Measurements from ENCODE around the gene PGBD2. TPM values are rescaled to one million over a fixed set of nuclear protein-coding genes. Genes with fewer than 3 reads are reported as not detected.

Gene PGBD2
- polyA plus RNA-seq, 1 donor (not counting 4 experiments of a cell fraction or from before 2014, with no cell fraction given), result 5.1 TPM

DNA sequence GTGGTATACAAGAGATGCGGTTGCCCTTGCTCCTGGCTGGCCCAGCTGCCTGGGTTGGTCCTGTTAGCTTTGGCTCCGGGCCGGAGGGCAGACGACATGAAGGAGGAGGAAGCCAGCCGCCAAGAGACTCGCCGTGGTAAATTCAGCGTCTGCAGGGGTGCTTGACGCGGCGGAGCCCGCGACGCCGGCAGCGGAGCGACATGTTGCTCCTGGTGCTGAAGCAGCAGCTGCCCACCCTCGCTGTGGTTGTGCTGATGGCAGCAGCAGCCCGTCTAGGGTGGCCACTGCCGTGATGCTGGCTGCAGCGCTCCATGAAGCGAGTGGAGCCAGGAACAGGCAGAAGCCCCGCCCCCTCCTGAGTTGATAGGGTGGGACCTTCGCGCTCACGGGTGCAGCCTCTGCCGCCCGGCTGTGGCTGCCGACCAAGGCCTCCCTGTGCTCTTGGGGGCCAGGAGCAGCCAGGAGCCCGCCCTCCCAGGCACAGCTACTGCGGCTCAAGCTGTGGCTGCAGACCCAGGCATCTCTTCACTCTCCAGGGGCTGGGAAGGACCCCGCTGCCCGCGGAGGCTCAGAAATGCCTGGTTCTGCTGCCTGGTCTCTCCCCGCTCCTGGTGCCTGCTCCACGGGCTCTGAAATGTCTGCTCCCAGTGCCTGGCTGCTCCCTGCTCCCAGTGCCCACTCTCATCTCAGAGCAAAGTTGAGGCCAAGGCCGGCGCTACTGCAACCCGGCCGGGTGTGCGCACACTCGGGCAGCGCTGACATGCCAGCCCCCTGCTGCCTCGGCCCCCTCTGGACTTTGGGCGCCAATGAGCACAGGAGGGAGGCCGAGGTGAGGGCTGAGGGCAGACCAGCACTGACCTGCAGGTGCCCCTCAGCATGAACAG is 42.8 kb upstream of the PGBD2 start:
- DNase-seq (ENCODE audit: low read depth, low spot score), result no peak
- Histone ChIP-seq H3K4me1 (ENCODE audit: control insufficient read depth, extremely low read depth, insufficient read depth, low read length) (peaks cover 26% of the 10 kb centered on the region), H4K20me1 (ENCODE audit: control insufficient read depth, extremely low read depth, insufficient read depth, low read length) (no peaks in the 10 kb centered on the region), H3K9me1 (ENCODE audit: control insufficient read depth, extremely low read depth, insufficient read depth, low read length) (no peaks in the 10 kb centered on the region), H3K79me2 (ENCODE audit: control insufficient read depth, insufficient read depth, low read length) (peaks cover 4% of the 10 kb centered on the region), H3K36me3 (ENCODE audit: control insufficient read depth in 2 of 2, extremely low read depth in 1 of 2, insufficient read depth in 2 of 2, low read length in 2 of 2) (no peaks in the 10 kb centered on the region), H3K27ac (ENCODE audit: control insufficient read depth, insufficient read depth, low read length) (no peak overlapping the region), H3K27me3 (ENCODE audit: control insufficient read depth, extremely low read depth, insufficient read depth, low read length) (no peaks in the 10 kb centered on the region), H3K4me3 (ENCODE audit: control insufficient read depth in 2 of 3, extremely low read depth in 1 of 3, insufficient read depth in 2 of 3, low read depth in 1 of 3, low read length in 3 of 3) (peak overlapping the region; percentile 35 to 77 (median 65)), H3K9ac (ENCODE audit: control insufficient read depth, extremely low read depth, insufficient read depth, low read length) (peak overlapping the region; percentile 49), H2AFZ (ENCODE audit: control insufficient read depth, low read length) (peak overlapping the region; percentile 95), H3K4me2 (ENCODE audit: control insufficient read depth, extremely low read depth, insufficient read depth, low read depth, low read length) (peak overlapping the region; percentile 87), H3K9me3 (ENCODE audit: control insufficient read depth, low read depth, low read length) (no peaks in the 10 kb centered on the region)
- dilution Hi-C loops (cut with MboI; ENCODE audit: extremely low pct_ligation_motif_present, low sequenced_read_pairs), result no loop called here
- no peak for FAIRE-seq
- TF ChIP-seq, protein P1, sequence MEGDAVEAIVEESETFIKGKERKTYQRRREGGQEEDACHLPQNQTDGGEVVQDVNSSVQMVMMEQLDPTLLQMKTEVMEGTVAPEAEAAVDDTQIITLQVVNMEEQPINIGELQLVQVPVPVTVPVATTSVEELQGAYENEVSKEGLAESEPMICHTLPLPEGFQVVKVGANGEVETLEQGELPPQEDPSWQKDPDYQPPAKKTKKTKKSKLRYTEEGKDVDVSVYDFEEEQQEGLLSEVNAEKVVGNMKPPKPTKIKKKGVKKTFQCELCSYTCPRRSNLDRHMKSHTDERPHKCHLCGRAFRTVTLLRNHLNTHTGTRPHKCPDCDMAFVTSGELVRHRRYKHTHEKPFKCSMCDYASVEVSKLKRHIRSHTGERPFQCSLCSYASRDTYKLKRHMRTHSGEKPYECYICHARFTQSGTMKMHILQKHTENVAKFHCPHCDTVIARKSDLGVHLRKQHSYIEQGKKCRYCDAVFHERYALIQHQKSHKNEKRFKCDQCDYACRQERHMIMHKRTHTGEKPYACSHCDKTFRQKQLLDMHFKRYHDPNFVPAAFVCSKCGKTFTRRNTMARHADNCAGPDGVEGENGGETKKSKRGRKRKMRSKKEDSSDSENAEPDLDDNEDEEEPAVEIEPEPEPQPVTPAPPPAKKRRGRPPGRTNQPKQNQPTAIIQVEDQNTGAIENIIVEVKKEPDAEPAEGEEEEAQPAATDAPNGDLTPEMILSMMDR (optimal IDR thresholded peaks at IDR 0.05 in 1 of 3, IDR thresholded peaks at IDR 0.05 in 1 of 3, conservative IDR thresholded peaks at IDR 0.05 in 1 of 3; ENCODE audit: extremely low read depth in 1 of 3, insufficient read depth in 2 of 3, low read length in 3 of 3), result no peak
- no peak for TF ChIP-seq EZH2 (IDR thresholded peaks at IDR 0.05; ENCODE audit: low read length)

DNA sequence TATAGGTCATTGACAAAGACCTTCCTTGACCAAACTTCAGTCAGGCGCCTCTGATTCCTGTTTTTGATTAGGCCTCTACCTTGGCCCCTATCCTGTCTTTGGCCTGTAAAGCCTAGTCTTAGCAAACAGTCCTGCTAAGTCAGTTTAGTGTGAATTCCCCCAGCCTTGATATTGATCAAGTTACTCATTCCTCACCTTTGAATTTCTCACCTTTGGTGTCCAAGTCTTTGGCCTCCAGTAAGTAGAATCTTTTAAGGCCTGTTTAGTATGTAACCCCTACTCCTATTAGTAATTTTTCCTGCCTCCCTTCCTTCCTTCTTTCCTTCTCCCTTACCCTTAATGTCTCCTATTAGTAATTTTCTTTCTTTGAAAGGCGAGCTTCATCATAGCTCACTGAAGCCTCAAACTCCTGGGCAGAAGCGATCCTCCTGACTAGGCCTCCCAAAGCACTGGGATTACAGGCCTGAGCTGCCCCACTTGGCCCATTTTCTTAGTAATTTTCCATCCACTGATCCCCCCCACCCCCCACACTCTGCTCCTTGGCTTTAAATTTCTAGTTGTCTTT is 34.1 kb upstream of the PGBD2 start:
- H3K9ac ChIP-seq (ENCODE audit: control insufficient read depth, extremely low read depth, insufficient read depth, low read length), result peak overlapping the region; percentile 47
- peak overlapping the region; percentile 68 for H2AFZ ChIP-seq (ENCODE audit: control insufficient read depth, low read length)
- no peaks in the 10 kb centered on the region for H3K79me2 ChIP-seq (ENCODE audit: control insufficient read depth, insufficient read depth, low read length)
- FAIRE-seq (no peak), DNase-seq (ENCODE audit: low read depth, low spot score) (no peak)
- no peaks in the 10 kb centered on the region for H3K9me3 ChIP-seq (ENCODE audit: control insufficient read depth, low read depth, low read length)
- H3K4me3 ChIP-seq (ENCODE audit: control insufficient read depth in 2 of 3, extremely low read depth in 1 of 3, insufficient read depth in 2 of 3, low read depth in 1 of 3, low read length in 3 of 3), result peak overlapping the region in 1 of 3 experiments; percentile 37
- peaks cover 4% of the 10 kb centered on the region for H3K4me1 ChIP-seq (ENCODE audit: control insufficient read depth, extremely low read depth, insufficient read depth, low read length)
- no peaks in the 10 kb centered on the region for H3K27me3 ChIP-seq (ENCODE audit: control insufficient read depth, extremely low read depth, insufficient read depth, low read length)
- dilution Hi-C loops (cut with MboI; ENCODE audit: extremely low pct_ligation_motif_present, low sequenced_read_pairs), result no loop called here
- H4K20me1 ChIP-seq (ENCODE audit: control insufficient read depth, extremely low read depth, insufficient read depth, low read length), result no peaks in the 10 kb centered on the region
- no peak for TF ChIP-seq EZH2 (IDR thresholded peaks at IDR 0.05; ENCODE audit: low read length)
- TF ChIP-seq, protein P1 (optimal IDR thresholded peaks at IDR 0.05 in 1 of 3, IDR thresholded peaks at IDR 0.05 in 1 of 3, conservative IDR thresholded peaks at IDR 0.05 in 1 of 3; ENCODE audit: extremely low read depth in 1 of 3, insufficient read depth in 2 of 3, low read length in 3 of 3), result no peak
- H3K36me3 ChIP-seq (ENCODE audit: control insufficient read depth in 2 of 2, extremely low read depth in 1 of 2, insufficient read depth in 2 of 2, low read length in 2 of 2), result no peaks in the 10 kb centered on the region
- H3K4me2 ChIP-seq (ENCODE audit: control insufficient read depth, extremely low read depth, insufficient read depth, low read depth, low read length), result peak overlapping the region; percentile 60
- H3K27ac ChIP-seq (ENCODE audit: control insufficient read depth, insufficient read depth, low read length), result no peak overlapping the region
- H3K9me1 ChIP-seq (ENCODE audit: control insufficient read depth, extremely low read depth, insufficient read depth, low read length), result no peaks in the 10 kb centered on the region

All from keratinocyte (primary cell).